H1 (cell line): Measurements from ENCODE around the gene POM121L2. TPM values are rescaled to one million over a fixed set of nuclear protein-coding genes. Genes with fewer than 3 reads are reported as not detected.

Experiments
- CTCF ChIA-PET: fragments of 300-600 bp; sonication (Branson Sonifier 250); formaldehyde crosslinking; loops from one replicate; lab custom pipeline; 2021; ENCODE audit not compliant: partially characterized antibody; lab: Charles Lee
- POLR2A ChIA-PET: fragments of 300-600 bp; sonication (Branson Sonifier 250); formaldehyde crosslinking; loops from one replicate; lab custom pipeline; 2021; ENCODE audit warnings: inconsistent platforms; ENCODE audit not compliant: partially characterized antibody; lab: Charles Lee
- DNase-seq, 2 experiments: peaks; one replicate each; pipeline versions ENCODE4 v3.0.0 to v3.0.0-alpha.2; 2010 to 2022; ENCODE audit warnings: low spot score in 2 of 2, low read depth in 1 of 2, mixed read lengths in 1 of 2
- FAIRE-seq: peaks from 2 replicates; lab custom pipeline; 2011; peaks lifted over from hg19 to GRCh38; lab: Jason Lieb, UNC
- H2AFZ ChIP-seq: 2 replicates; pipeline ENCODE4 v1.8.1; 2012; ENCODE audit warnings: low read length, inconsistent platforms
- H2AK5ac ChIP-seq: 2 replicates; pipeline ENCODE4 v1.6.1; 2013; ENCODE audit warnings: low read depth, low read length
- H2BK120ac ChIP-seq: replicated peaks from 2 replicates; pipeline ENCODE3; 2013; ENCODE audit warnings: low read depth, low read length, inconsistent platforms
- H2BK12ac ChIP-seq: 2 replicates; pipeline ENCODE4 v1.6.1; 2013; ENCODE audit warnings: low read depth, low read length
- H2BK15ac ChIP-seq: 2 replicates; pipeline ENCODE4 v1.6.1; 2013; ENCODE audit warnings: low read length
- H2BK20ac ChIP-seq: 2 replicates; pipeline ENCODE4 v1.6.1; 2013; ENCODE audit warnings: low read length
- H2BK5ac ChIP-seq: 2 replicates; pipeline ENCODE4 v1.6.1; 2013; ENCODE audit warnings: low read depth, low read length
- H3K14ac ChIP-seq: 2 replicates; pipeline ENCODE4 v1.6.1; 2013; ENCODE audit warnings: inconsistent platforms; ENCODE audit not compliant: insufficient read length
- H3K18ac ChIP-seq: 2 replicates; pipeline ENCODE4 v1.6.1; 2013; ENCODE audit warnings: low read length; ENCODE audit errors: extremely low read depth
- H3K23ac ChIP-seq: 2 replicates; pipeline ENCODE4 v1.6.1; 2013; ENCODE audit warnings: inconsistent platforms; ENCODE audit not compliant: insufficient read length
- H3K23me2 ChIP-seq: 2 replicates; pipeline ENCODE4 v1.6.1; 2013; ENCODE audit warnings: low read depth, low read length
- H3K27ac ChIP-seq: 2 replicates; pipeline ENCODE4 v1.6.1; 2011; ENCODE audit warnings: low read depth, low read length, inconsistent platforms
- H3K27me3 ChIP-seq, 4 experiments: replicated peaks in 1 of 4; 1 replicate in 1 of 4; 2 replicates in 3 of 4; pipeline versions ENCODE4 v1.6.1 to v1.8.1; 2011 to 2013; ENCODE audit warnings: low read length in 3 of 4, mild to moderate bottlenecking in 3 of 4, inconsistent platforms in 2 of 4, mixed read lengths in 2 of 4, moderate library complexity in 1 of 4; ENCODE audit not compliant: control insufficient read depth in 3 of 4, insufficient read depth in 3 of 4; ENCODE audit errors: extremely low read depth in 1 of 4
- H3K36me3 ChIP-seq, 4 experiments: 2 replicates each; pipeline versions ENCODE4 v1.6.1 to v1.8.1; 2011 to 2013; ENCODE audit warnings: mild to moderate bottlenecking in 4 of 4, low read length in 3 of 4, moderate library complexity in 2 of 4, control low read depth in 1 of 4, inconsistent platforms in 1 of 4; ENCODE audit not compliant: insufficient read depth in 4 of 4, control insufficient read depth in 2 of 4
- H3K4ac ChIP-seq: replicated peaks from 2 replicates; pipeline ENCODE3; 2013; ENCODE audit warnings: low read length, low read depth, mixed read lengths, inconsistent platforms; ENCODE audit not compliant: insufficient read length
- H3K4me1 ChIP-seq, 4 experiments: replicated peaks in 1 of 4; 1 replicate in 1 of 4; 2 replicates in 3 of 4; pipeline versions ENCODE4 v1.6.1 to v1.8.1; 2011 to 2013; ENCODE audit warnings: low read length in 3 of 4, inconsistent platforms in 2 of 4, mixed read lengths in 1 of 4; ENCODE audit not compliant: insufficient read depth in 4 of 4, control insufficient read depth in 3 of 4
- H3K4me2 ChIP-seq, 2 experiments: 2 replicates each; pipeline versions ENCODE4 v1.6.1 to v1.8.1; 2011 to 2013; ENCODE audit warnings: low read depth in 2 of 2, low read length in 2 of 2, control low read depth in 1 of 2, inconsistent platforms in 1 of 2, mild to moderate bottlenecking in 1 of 2; ENCODE audit not compliant: insufficient read depth in 1 of 2
- H3K4me3 ChIP-seq, 4 experiments: fragments of 200-600, 300-600 bp in 1 of 4; sonication (generic), shearing (Covaris generic), sonication (Bioruptor Twin) in 1 of 4; 2 replicates each; pipeline versions ENCODE4 v1.5.1 to v1.8.1; 2011 to 2016; ENCODE audit warnings: low read length in 4 of 4, low read depth in 3 of 4, control low read depth in 2 of 4, inconsistent platforms in 2 of 4, mild to moderate bottlenecking in 2 of 4, mixed read lengths in 1 of 4, moderate library complexity in 1 of 4; ENCODE audit not compliant: insufficient read depth in 2 of 4; ENCODE audit errors: extremely low read depth in 1 of 4
- H3K56ac ChIP-seq: replicated peaks from 2 replicates; pipeline ENCODE3; 2013; ENCODE audit warnings: low read depth, mild to moderate bottlenecking, mixed read lengths, low read length, inconsistent platforms; ENCODE audit not compliant: insufficient read length
- H3K79me1 ChIP-seq: 2 replicates; pipeline ENCODE4 v1.6.1; 2013; ENCODE audit warnings: low read depth, low read length, control low read depth
- H3K79me2 ChIP-seq, 2 experiments: 2 replicates each; pipeline versions ENCODE4 v1.6.1 to v1.8.1; 2012 to 2013; ENCODE audit warnings: low read length in 2 of 2, mild to moderate bottlenecking in 2 of 2, inconsistent platforms in 1 of 2; ENCODE audit not compliant: insufficient read depth in 2 of 2, control insufficient read depth in 1 of 2
- H3K9ac ChIP-seq, 4 experiments: replicated peaks in 1 of 4; 1 replicate in 1 of 4; 2 replicates in 3 of 4; pipeline versions ENCODE4 v1.6.1 to v1.8.1; 2011 to 2013; ENCODE audit warnings: low read depth in 3 of 4, low read length in 3 of 4, control low read depth in 2 of 4, mild to moderate bottlenecking in 2 of 4, moderate library complexity in 2 of 4, inconsistent platforms in 1 of 4; ENCODE audit errors: extremely low read depth in 1 of 4
- H3K9me3 ChIP-seq, 2 experiments: 2 replicates each; pipeline versions ENCODE4 v1.6.1 to v1.8.1; 2012 to 2013; ENCODE audit warnings: mild to moderate bottlenecking in 2 of 2, moderate library complexity in 2 of 2, control low read depth in 1 of 2, inconsistent platforms in 1 of 2, low read depth in 1 of 2, low read length in 1 of 2, mixed read lengths in 1 of 2; ENCODE audit not compliant: insufficient read depth in 2 of 2
- H4K20me1 ChIP-seq, 2 experiments: replicated peaks in 1 of 2; 2 replicates each; pipeline versions ENCODE3 to v1.8.1; 2011 to 2013; ENCODE audit warnings: inconsistent platforms in 2 of 2, low read length in 2 of 2, mild to moderate bottlenecking in 1 of 2; ENCODE audit not compliant: insufficient read depth in 2 of 2, control insufficient read depth in 1 of 2
- H4K5ac ChIP-seq: 2 replicates; pipeline ENCODE4 v1.6.1; 2013; ENCODE audit warnings: low read length, low read depth, mixed read lengths, inconsistent platforms; ENCODE audit not compliant: insufficient read length
- H4K8ac ChIP-seq: 2 replicates; pipeline ENCODE4 v1.8.0; 2013; ENCODE audit warnings: mild to moderate bottlenecking, moderate library complexity, low read length, inconsistent platforms; ENCODE audit not compliant: insufficient read depth; ENCODE audit errors: extremely low read depth
- H4K91ac ChIP-seq: replicated peaks from 2 replicates; pipeline ENCODE3; 2013; ENCODE audit warnings: low read length, mixed read lengths, inconsistent platforms; ENCODE audit not compliant: insufficient read length
- BRCA1 ChIP-seq: IDR thresholded peaks from 2 replicates; pipeline ENCODE4 v1.6.1; 2012; ENCODE audit warnings: low read depth, low read length, improper control_type of control experiment
- GABPA ChIP-seq: IDR thresholded peaks from 2 replicates; pipeline ENCODE4 v1.6.1; 2011; ENCODE audit warnings: mild to moderate bottlenecking, low read length, moderate library complexity, borderline replicate concordance; ENCODE audit not compliant: insufficient read depth
- HDAC2 ChIP-seq, 2 experiments: fragments of 300-600 bp in 1 of 2; sonication (generic) in 1 of 2; IDR thresholded peaks; 2 replicates each; pipeline ENCODE4 v1.6.1; 2011 to 2012; ENCODE audit warnings: low read depth in 2 of 2, low read length in 2 of 2, mild to moderate bottlenecking in 2 of 2, moderate library complexity in 2 of 2, borderline replicate concordance in 1 of 2, inconsistent platforms in 1 of 2
- JUN ChIP-seq: IDR thresholded peaks from 2 replicates; pipeline ENCODE4 v1.6.1; 2011; ENCODE audit warnings: low read depth, mild to moderate bottlenecking, improper control_type of control experiment, low read length
- POLR2AphosphoS5 ChIP-seq: IDR thresholded peaks from 2 replicates; pipeline ENCODE4 v1.6.1; 2011; ENCODE audit warnings: low read depth, low read length
- POU5F1 ChIP-seq: IDR thresholded peaks from 2 replicates; pipeline ENCODE4 v1.6.1; 2011; ENCODE audit warnings: low read depth, mild to moderate bottlenecking, low read length, moderate library complexity
- RAD21 ChIP-seq, 2 experiments: IDR thresholded peaks in 1 of 2; conservative IDR thresholded peaks in 1 of 2; 2 replicates each; pipeline ENCODE4 v1.6.1; 2011; ENCODE audit warnings: low read depth in 2 of 2, low read length in 2 of 2, improper control_type of control experiment in 1 of 2, inconsistent platforms in 1 of 2, mild to moderate bottlenecking in 1 of 2, moderate library complexity in 1 of 2
- SIN3A ChIP-seq, 2 experiments: IDR thresholded peaks in 1 of 2; conservative IDR thresholded peaks in 1 of 2; 2 replicates each; pipeline ENCODE4 v1.6.1; 2011 to 2012; ENCODE audit warnings: low read length in 2 of 2, improper control_type of control experiment in 1 of 2, low read depth in 1 of 2, mild to moderate bottlenecking in 1 of 2
- TAF7 ChIP-seq: optimal IDR thresholded peaks from 2 replicates; pipeline ENCODE3; 2011; ENCODE audit warnings: low read depth, mild to moderate bottlenecking, inconsistent platforms, low read length, moderate library complexity, borderline replicate concordance
- WGBS, 2 experiments: shearing (Covaris generic) in 1 of 2; methylation state at CpG; one replicate each; pipeline versions ENCODE4 v1.1.6 to v1.1.7; 2013 to 2015; ENCODE audit warnings: low lambda C conversion rate in 2 of 2, mixed read lengths in 2 of 2, inconsistent platforms in 1 of 2, low coverage in 1 of 2, missing lambda C conversion rate in 1 of 2; ENCODE audit not compliant: insufficient replicate concordance in 2 of 2, insufficient coverage in 1 of 2, insufficient read length in 1 of 2; ENCODE audit errors: extremely low coverage in 1 of 2, missing lambda C conversion rate in 1 of 2; 5-methylcytosine and 5-hydroxymethylcytosine counted together
- polyA plus RNA-seq, 7 experiments: library from polyadenylated mRNA; depleted of rRNA in 3 of 7; stranded (reverse) in 5 of 7; unstranded in 2 of 7; fragments of >200 nt in 5 of 7; fragments of 200-250 nt in 2 of 7; gene quantifications; 1 replicate in 5 of 7; 2 replicates in 1 of 7; 4 replicates in 1 of 7; pipeline versions ENCODE4 v1.2.1 to v1.2.3, GENCODE V29; 2011 to 2013; ENCODE audit warnings: missing spikeins in 2 of 7, mixed read lengths in 2 of 7
- total RNA-seq: library from RNA; stranded (reverse); fragmentation: NEBNext Ultra II Directional; extraction: Animal tissue kit (Norgen Biotek cat#: 25700); gene quantifications from 2 replicates; pipeline ENCODE4 v1.2.1, GENCODE V29; 2021
- TF ChIP-seq, protein P1 (sequence below): IDR thresholded peaks from 2 replicates; pipeline ENCODE4 v1.6.1; 2012; ENCODE audit warnings: inconsistent platforms

POM121L2 gene
- total and polyA plus RNA-seq, 2 of the 8 experiments (the other 6 are each of a cell fraction or from before 2014, with no cell fraction given): 0.05 to 0.09 TPM

DNA sequence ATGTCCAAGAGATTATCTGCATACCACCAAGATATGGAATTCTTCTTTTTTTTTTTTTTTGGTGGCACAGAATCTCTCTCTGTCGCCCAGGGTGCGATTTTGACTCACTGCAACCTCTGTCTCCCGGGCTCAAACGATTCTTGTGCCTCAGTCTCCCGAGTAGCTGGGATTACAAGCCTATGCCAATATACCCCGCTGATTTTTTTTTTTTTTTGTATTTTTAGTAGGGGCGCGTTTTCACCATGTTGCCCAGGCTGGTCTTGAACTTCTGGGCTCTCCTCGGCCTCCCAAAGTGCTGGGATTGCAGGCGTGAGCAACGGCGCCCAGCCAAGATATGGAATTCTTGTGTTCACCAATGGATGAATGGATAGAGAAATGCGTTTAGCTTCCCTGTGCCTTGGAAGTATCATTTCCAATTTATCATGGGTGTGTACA is 31.0 kb downstream of the POM121L2 start:
- no peak overlapping the region for H4K91ac ChIP-seq
- H2BK12ac ChIP-seq: no peak overlapping the region
- H3K9ac ChIP-seq: no peak overlapping the region; a peak in 1 of 7 replicates
- no peak overlapping the region for H2AK5ac ChIP-seq
- H3K14ac ChIP-seq: no peak overlapping the region
- no peak overlapping the region for H4K8ac ChIP-seq
- no peak overlapping the region for H3K23ac ChIP-seq
- H2BK5ac ChIP-seq: no peak overlapping the region
- no peaks in the 10 kb centered on the region for H3K4me1 ChIP-seq
- H3K79me2 ChIP-seq: no peaks in the 10 kb centered on the region
- WGBS, 2 experiments: 5% methylated on average over 11 of the region's 13 CpGs; no CpG with 5 or more reads in 1 of the 2 experiments
- H4K20me1 ChIP-seq: no peaks in the 10 kb centered on the region
- H2AFZ ChIP-seq: peak overlapping the region; percentile 54
- H3K27ac ChIP-seq: no peak overlapping the region
- no peaks in the 10 kb centered on the region for H3K9me3 ChIP-seq
- peak overlapping the region; percentile 57 to 81 for H3K4me2 ChIP-seq
- no peaks in the 10 kb centered on the region for H3K36me3 ChIP-seq
- H3K79me1 ChIP-seq: no peaks in the 10 kb centered on the region
- H3K4me3 ChIP-seq: peak overlapping the region; percentile 85 to 93 (median 90)
- no peak overlapping the region for H3K56ac ChIP-seq
- peaks cover 0 to 6% (median 1%) of the 10 kb centered on the region in 4 experiments; a peak in 5 of 7 replicates for H3K27me3 ChIP-seq
- FAIRE-seq: peak; percentile 13
- ChIA-PET POLR2A (interaction anchor here (1.0 to 1.3 kb wide), 2 partner anchors 20 to 136 kb away, joined by 3 to 5 read pairs; no protein-coding TSS in a partner anchor), CTCF (interaction anchor here (0.6 to 0.9 kb wide), 4 partner anchors 14 to 350 kb away, joined by 3 to 4 read pairs (median 3); no protein-coding TSS in a partner anchor)
- no peak overlapping the region for H2BK120ac ChIP-seq
- H3K4ac ChIP-seq: no peak overlapping the region
- H4K5ac ChIP-seq: no peak overlapping the region
- H2BK15ac ChIP-seq: no peak overlapping the region
- DNase-seq: no peak
- TF ChIP-seq TAF7 (no peak), JUN (no peak), BRCA1 (no peak), GABPA (no peak), RAD21 (IDR thresholded peaks at IDR 0.05 in 1 of 2, conservative IDR thresholded peaks at IDR 0.05 in 1 of 2; ENCODE audit: low read depth in 2 of 2, low read length in 2 of 2) (no peak), POLR2AphosphoS5 (no peak), POU5F1 (no peak), HDAC2 (IDR thresholded peaks at IDR 0.05; ENCODE audit: borderline replicate concordance in 1 of 2, low read depth in 2 of 2, low read length in 2 of 2) (no peak), SIN3A (conservative IDR thresholded peaks at IDR 0.05 in 1 of 2, IDR thresholded peaks at IDR 0.05 in 1 of 2; ENCODE audit: low read depth in 1 of 2, low read length in 2 of 2) (no peak)
- TF ChIP-seq, protein P1, sequence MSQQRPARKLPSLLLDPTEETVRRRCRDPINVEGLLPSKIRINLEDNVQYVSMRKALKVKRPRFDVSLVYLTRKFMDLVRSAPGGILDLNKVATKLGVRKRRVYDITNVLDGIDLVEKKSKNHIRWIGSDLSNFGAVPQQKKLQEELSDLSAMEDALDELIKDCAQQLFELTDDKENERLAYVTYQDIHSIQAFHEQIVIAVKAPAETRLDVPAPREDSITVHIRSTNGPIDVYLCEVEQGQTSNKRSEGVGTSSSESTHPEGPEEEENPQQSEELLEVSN: no peak
- H3K23me2 ChIP-seq: peaks cover 2% of the 10 kb centered on the region; the same call in 1 of the 2 replicates
- no peak overlapping the region for H2BK20ac ChIP-seq
- H3K18ac ChIP-seq: no peak overlapping the region
